Measurements from ENCODE around the gene GPR31. TPM values are rescaled to one million over a fixed set of nuclear protein-coding genes. Genes with fewer than 3 reads are reported as not detected.

Gene GPR31
- total RNA-seq: not detected in 2 replicates

GRCh38 chr6:167157863-167158262 lies at the start of gene GPR31:
TSS of gene GPR31 (minus strand) at chr6:167157980. CDS start at chr6:167157831, 149 bp downstream.

GRCh38 chr6:167122827-167123657 lies 34.7 kb downstream of the GPR31 start, which contains the start of gene CCR6:
TSS of gene CCR6 (plus strand) at chr6:167123096. CDS start at chr6:167136135, 13,039 bp downstream.

Other genes with a start within 250 kb of the GPR31 start
- 19.6 and 57.4 TPM in 2 replicates for gene RNASET2, start 201.4 kb downstream of the GPR31 start, total RNA-seq
- gene CEP43, start 158.6 kb downstream of the GPR31 start, total RNA-seq: 18.5 and 21.2 TPM in 2 replicates
- not detected in 2 replicates for gene CCR6, start 34.9 kb downstream of the GPR31 start, total RNA-seq
- not detected in 2 replicates for gene UNC93A, start 133.3 kb upstream of the GPR31 start, total RNA-seq
- gene TTLL2, start 167.1 kb upstream of the GPR31 start, total RNA-seq: not detected in 2 replicates

Measured in smooth muscle cell of trachea (primary cell).